Measurements from ENCODE around the gene SLC39A10.

DNA sequence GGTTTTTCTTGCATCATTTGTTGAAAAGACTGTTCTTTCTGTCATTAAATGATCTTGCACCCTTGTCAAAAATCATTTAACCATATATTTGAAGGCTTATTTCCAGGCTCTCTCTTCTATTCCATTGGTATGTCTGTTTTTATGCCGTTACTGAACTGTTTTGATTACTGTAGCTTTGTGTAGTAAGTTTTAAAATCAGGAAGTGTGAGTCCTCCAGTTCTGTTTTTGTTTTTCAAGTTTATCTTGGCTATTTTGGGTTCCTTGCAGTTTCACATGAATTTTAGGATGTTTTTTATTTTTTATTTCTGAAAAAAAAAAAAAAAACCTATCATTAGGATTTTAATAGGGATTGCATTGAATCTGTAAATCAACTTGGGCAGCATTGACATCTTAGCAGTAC, 39.0 kb downstream of the SLC39A10 start:
- TF ChIP-seq, protein P1, sequence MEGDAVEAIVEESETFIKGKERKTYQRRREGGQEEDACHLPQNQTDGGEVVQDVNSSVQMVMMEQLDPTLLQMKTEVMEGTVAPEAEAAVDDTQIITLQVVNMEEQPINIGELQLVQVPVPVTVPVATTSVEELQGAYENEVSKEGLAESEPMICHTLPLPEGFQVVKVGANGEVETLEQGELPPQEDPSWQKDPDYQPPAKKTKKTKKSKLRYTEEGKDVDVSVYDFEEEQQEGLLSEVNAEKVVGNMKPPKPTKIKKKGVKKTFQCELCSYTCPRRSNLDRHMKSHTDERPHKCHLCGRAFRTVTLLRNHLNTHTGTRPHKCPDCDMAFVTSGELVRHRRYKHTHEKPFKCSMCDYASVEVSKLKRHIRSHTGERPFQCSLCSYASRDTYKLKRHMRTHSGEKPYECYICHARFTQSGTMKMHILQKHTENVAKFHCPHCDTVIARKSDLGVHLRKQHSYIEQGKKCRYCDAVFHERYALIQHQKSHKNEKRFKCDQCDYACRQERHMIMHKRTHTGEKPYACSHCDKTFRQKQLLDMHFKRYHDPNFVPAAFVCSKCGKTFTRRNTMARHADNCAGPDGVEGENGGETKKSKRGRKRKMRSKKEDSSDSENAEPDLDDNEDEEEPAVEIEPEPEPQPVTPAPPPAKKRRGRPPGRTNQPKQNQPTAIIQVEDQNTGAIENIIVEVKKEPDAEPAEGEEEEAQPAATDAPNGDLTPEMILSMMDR (IDR thresholded peaks at IDR 0.05) = no peak
- TF ChIP-seq POLR2AphosphoS5 (IDR thresholded peaks at IDR 0.05) = no peak
